Gastroesophageal sphincter (tissue), 4 donors: ENCODE results near the gene LRRC25. TPM values are rescaled to one million over a fixed set of nuclear protein-coding genes. Genes with fewer than 3 reads are reported as not detected.
A peak's percentile ranks its signal among the peaks of the same experiment; 100 is the strongest.

Experiments
- ATAC-seq: fragments of 150-250 bp; one replicate; pipeline ENCODE4 v1.9.1; 2016; ENCODE audit warnings: mild to moderate bottlenecking, moderate library complexity
- H3K27ac ChIP-seq, 4 donors: fragments of 200-600 bp; sonication (generic) in 3 of 4; 1 replicate in 3 of 4; 2 replicates in 1 of 4; pipeline ENCODE4 v1.5.1; 2016 to 2019
- H3K27me3 ChIP-seq: fragments of 200-600 bp; sonication (generic); one replicate; pipeline ENCODE4 v1.5.1; 2019
- H3K36me3 ChIP-seq, 2 donors: fragments of 200-600 bp; sonication (generic); one replicate each; pipeline ENCODE4 v1.5.1; 2019; ENCODE audit warnings: control low read depth in 1 of 2
- H3K4me1 ChIP-seq, 3 donors: fragments of 200-600 bp; sonication (generic); 1 replicate in 2 of 3; 2 replicates in 1 of 3; pipeline ENCODE4 v1.5.1; 2016 to 2019; ENCODE audit warnings: control low read depth in 2 of 3
- H3K4me3 ChIP-seq, 2 donors: fragments of 200-600 bp; sonication (generic); one replicate each; pipeline ENCODE4 v1.5.1; 2019; ENCODE audit warnings: mild to moderate bottlenecking in 1 of 2, moderate library complexity in 1 of 2
- H3K9me3 ChIP-seq, 3 donors: fragments of 200-600 bp; sonication (generic); one replicate each; pipeline ENCODE4 v1.5.1; 2017 to 2019; ENCODE audit warnings: control low read depth in 2 of 3
- EP300 ChIP-seq: sonication (generic); formaldehyde crosslinking; IDR thresholded peaks from one replicate; pipeline ENCODE4 v1.6.1; 2017; ENCODE audit warnings: antibody characterized with exemption, mild to moderate bottlenecking
- POLR2A ChIP-seq, 2 donors: fragments of 450-650 bp; IDR thresholded peaks; one replicate each; pipeline ENCODE4 v1.6.1; 2017; ENCODE audit warnings: antibody characterized with exemption in 2 of 2, mild to moderate bottlenecking in 2 of 2, moderate library complexity in 1 of 2
- POLR2AphosphoS5 ChIP-seq: sonication (generic); formaldehyde crosslinking; IDR thresholded peaks from one replicate; pipeline ENCODE4 v1.6.1; 2017; ENCODE audit warnings: antibody characterized with exemption
- WGBS, 2 donors: methylation state at CpG; one replicate each; pipeline ENCODE4 v1.1.5; 2018; ENCODE audit warnings: low coverage in 1 of 2; 5-methylcytosine and 5-hydroxymethylcytosine counted together
- total RNA-seq, 4 donors: library from RNA; depleted of rRNA; stranded (reverse); fragments of >200 nt; gene quantifications; one replicate each; pipeline ENCODE4 v1.1.0, GENCODE V29; 2016
- TF ChIP-seq, protein P1 (sequence below), 4 experiments: fragments of 200-600 bp in 2 of 4; fragments of 450-650 bp in 2 of 4; sonication (generic) in 1 of 4; IDR thresholded peaks; one replicate each; pipeline ENCODE4 v1.5.1; 2017 to 2019; ENCODE audit warnings: antibody characterized with exemption in 4 of 4, mild to moderate bottlenecking in 2 of 4, moderate library complexity in 2 of 4

The LRRC25 gene
- total RNA-seq, 4 donors from 2014 or later: 1.9 to 19.0 (median 4.8) TPM

DNA sequence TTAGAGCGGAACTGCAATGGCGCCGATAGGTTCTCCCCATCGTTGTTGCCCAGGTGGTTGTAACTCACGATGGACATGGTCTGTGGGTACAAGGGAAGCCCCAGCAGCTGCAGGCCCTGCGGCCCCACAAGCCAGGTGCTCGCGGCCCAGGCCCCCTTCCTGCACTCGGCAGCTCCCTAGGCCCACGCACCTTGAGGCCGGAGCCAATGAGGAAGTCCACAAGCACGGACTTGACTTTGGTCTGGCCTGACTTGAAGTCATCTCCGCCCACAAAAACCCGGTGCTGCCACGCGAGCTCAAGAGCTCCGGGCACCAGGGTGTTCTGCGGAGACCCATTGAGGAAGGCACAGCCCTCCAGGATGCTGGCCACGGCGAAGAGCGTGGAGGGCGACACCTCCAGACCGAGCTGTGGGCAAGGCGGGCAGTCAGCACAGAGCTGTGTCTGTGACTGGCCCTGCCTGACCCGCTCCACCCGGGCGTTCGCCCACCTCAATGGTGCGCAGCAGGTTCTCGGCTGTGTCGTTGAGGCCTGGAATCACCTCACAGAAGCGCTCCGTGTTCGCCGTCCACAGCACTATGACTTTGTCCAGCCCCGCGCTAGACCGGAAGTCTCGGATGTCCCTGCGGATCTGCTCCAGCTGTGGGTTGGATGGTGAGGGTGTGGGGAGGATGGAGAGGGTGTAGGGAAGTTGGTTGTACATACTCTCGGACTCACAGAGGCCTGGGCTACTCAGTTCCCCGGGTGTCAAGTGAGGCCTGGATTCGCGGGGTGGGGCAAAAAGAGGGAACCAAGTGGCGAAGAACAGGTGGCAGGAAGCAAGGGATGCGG, 38.6 kb upstream of the LRRC25 start:
- no peaks in the 10 kb centered on the region for H3K27me3 ChIP-seq

DNA sequence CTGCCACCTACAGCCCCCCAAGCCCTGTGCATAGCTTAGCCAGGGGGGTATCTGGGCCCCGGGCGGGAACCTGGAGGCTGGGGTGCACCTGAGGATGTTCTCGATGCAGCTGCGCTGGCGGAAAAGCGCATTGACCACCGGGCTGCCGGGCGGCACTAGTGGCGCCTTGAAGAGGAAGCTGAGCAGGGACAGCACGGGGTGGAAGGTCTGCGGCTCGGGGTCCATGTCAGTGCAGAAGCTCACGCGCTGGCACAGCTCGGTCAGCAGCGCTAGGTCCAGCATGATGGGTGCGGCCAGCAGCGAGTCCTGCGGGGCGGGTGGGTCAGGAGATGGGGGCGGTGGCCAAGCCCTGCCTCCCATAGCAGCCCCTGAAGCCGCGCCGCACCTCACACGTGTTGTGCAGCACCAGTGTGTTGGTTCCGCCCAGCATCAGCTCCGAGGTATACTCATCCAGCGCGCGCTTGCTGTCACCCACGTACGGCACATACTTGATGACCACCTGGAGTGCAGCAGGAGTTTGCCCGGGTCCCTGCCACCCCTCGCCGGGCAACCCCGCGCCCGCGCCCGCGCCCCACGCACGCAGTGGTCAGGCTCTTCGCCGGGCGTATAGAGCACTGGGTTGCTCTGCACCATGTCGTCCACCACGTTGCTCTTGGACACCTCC, 37.9 kb upstream of the LRRC25 start:
- 96% methylated on average over 19 of the region's 49 CpGs; no CpG with 5 or more reads in 1 of the 2 donors for WGBS, 2 donors
- Histone ChIP-seq H3K9me3 (no peaks in the 10 kb centered on the region), H3K36me3 (peaks cover 0 to 13% of the 10 kb centered on the region in 2 donors), H3K27me3 (no peaks in the 10 kb centered on the region), H3K4me3 (no peak overlapping the region), H3K27ac (no peak overlapping the region), H3K4me1 (peaks cover 0 to 88% (median 29%) of the 10 kb centered on the region in 3 donors)
- no peak for ATAC-seq
- no peak for TF ChIP-seq POLR2AphosphoS5
- TF ChIP-seq, protein P1, sequence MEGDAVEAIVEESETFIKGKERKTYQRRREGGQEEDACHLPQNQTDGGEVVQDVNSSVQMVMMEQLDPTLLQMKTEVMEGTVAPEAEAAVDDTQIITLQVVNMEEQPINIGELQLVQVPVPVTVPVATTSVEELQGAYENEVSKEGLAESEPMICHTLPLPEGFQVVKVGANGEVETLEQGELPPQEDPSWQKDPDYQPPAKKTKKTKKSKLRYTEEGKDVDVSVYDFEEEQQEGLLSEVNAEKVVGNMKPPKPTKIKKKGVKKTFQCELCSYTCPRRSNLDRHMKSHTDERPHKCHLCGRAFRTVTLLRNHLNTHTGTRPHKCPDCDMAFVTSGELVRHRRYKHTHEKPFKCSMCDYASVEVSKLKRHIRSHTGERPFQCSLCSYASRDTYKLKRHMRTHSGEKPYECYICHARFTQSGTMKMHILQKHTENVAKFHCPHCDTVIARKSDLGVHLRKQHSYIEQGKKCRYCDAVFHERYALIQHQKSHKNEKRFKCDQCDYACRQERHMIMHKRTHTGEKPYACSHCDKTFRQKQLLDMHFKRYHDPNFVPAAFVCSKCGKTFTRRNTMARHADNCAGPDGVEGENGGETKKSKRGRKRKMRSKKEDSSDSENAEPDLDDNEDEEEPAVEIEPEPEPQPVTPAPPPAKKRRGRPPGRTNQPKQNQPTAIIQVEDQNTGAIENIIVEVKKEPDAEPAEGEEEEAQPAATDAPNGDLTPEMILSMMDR (IDR thresholded peaks at IDR 0.05): no peak
- TF ChIP-seq EP300: no peak
- TF ChIP-seq POLR2A (IDR thresholded peaks at IDR 0.05): no peak

More for the DNA sequence above, 38.6 kb upstream of the LRRC25 start:
- WGBS, 2 donors: 72% methylated on average over 9 of the region's 46 CpGs; no CpG with 5 or more reads in 1 of the 2 donors
- ATAC-seq: no peak
- Histone ChIP-seq H3K27ac (peak overlapping the region in 3 of 4 donors; percentile 83), H3K36me3 (peaks cover 0 to 13% of the 10 kb centered on the region in 2 donors), H3K4me3 (peak overlapping the region in 1 of 2 donors; percentile 61), H3K4me1 (peaks cover 0 to 86% (median 29%) of the 10 kb centered on the region in 3 donors), H3K9me3 (no peaks in the 10 kb centered on the region)
- TF ChIP-seq POLR2A (IDR thresholded peaks at IDR 0.05) (no peak), POLR2AphosphoS5 (no peak), EP300 (no peak)
- TF ChIP-seq, protein P1 (IDR thresholded peaks at IDR 0.05): no peak

DNA sequence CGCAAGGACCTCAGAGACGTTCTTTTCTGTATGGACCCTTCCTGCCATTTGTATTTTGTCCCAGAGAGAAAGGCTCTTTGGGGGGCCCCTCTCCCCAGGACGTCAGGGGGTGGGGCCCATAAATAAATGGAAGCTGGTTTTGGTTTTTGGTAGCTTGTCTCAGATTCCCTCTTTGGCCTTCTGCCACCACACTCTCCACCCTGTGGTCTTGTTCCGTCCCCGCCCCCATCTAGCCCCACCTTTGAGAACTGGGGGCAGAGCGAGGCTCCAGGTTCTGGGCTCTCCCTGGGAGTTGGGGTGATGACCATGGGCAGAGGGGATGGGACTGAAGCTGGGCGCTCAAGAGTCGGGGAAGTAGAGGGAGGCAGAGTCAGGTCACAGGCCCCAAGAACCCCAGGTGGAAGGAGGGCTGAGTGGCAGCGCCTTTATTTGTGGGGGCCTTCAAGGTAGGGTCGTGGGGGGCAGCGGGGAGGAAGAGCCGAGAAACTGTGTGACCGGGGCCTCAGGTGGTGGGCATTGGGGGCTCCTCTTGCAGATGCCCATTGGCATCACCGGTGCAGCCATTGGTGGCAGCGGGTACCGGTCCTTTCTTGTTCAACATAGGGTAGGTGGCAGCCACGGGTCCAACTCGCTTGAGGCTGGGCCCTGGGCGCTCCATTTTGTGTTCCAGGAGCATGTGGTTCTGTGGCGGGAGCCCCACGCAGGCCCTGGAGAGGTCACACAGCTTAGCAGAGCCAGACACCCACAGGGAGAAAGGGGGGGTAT, 37.2 kb upstream of the LRRC25 start:
- TF ChIP-seq, protein P1 (IDR thresholded peaks at IDR 0.05): no peak
- TF ChIP-seq POLR2A (IDR thresholded peaks at IDR 0.05) (no peak), POLR2AphosphoS5 (no peak), EP300 (no peak)
- Histone ChIP-seq H3K4me3 (peak overlapping the region in 1 of 2 donors; percentile 63), H3K27ac (peak overlapping the region in 3 of 4 donors; percentile 79 to 82 (median 80)), H3K4me1 (peaks cover 0 to 91% (median 33%) of the 10 kb centered on the region in 3 donors), H3K27me3 (no peaks in the 10 kb centered on the region), H3K9me3 (no peaks in the 10 kb centered on the region), H3K36me3 (peaks cover 0 to 13% of the 10 kb centered on the region in 2 donors)
- no peak for ATAC-seq
- 42% methylated on average over 3 of the region's 21 CpGs; no CpG with 5 or more reads in 1 of the 2 donors for WGBS, 2 donors

DNA sequence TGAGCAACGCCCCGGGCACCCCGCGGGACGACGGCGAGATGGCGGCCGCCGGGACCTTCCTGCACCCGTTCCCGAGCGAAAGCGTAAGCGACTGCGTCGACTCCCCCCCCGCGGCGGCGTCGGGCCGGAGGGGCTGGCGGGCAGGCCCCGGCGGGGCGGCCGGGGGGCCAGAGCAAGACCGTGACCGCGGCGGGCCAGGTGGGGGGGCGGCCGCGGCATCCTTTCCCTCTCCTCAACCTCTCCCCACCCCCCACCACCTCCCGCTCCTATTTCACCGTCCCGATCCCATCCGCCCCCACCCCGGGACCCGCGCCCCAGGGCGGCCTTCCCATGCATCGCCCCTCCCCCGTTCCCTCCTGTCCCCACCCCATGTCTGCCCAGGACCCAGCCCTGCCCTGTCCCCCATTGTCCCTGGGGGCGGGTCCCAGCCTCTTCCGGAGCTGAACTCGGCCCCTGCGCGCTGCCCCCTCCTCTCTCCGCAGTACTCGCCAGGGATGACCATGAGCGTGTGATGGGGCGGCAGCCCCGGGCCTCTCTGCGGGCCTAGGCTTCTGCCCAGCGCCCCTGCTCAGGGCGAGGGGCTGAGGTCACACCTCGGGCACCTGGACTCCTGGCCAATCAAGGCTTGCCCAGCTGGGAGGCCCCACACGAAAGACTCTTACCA, 36.4 kb upstream of the LRRC25 start:
- no peak for ATAC-seq
- WGBS, 2 donors: no CpG with 5 or more reads among the region's 60 CpGs
- Histone ChIP-seq H3K4me1 (peaks cover 0 to 91% (median 38%) of the 10 kb centered on the region in 3 donors), H3K9me3 (no peaks in the 10 kb centered on the region), H3K36me3 (peaks cover 0 to 13% of the 10 kb centered on the region in 2 donors), H3K4me3 (peak overlapping the region; percentile 18 to 63), H3K27ac (peak overlapping the region in 3 of 4 donors; percentile 79 to 82 (median 80)), H3K27me3 (no peaks in the 10 kb centered on the region)
- TF ChIP-seq POLR2A (IDR thresholded peaks at IDR 0.05): no peak
- TF ChIP-seq EP300: no peak
- TF ChIP-seq, protein P1 (IDR thresholded peaks at IDR 0.05): no peak
- no peak for TF ChIP-seq POLR2AphosphoS5
